ENCODE measurements around the gene LAMTOR2.

The LAMTOR2 gene

DNA sequence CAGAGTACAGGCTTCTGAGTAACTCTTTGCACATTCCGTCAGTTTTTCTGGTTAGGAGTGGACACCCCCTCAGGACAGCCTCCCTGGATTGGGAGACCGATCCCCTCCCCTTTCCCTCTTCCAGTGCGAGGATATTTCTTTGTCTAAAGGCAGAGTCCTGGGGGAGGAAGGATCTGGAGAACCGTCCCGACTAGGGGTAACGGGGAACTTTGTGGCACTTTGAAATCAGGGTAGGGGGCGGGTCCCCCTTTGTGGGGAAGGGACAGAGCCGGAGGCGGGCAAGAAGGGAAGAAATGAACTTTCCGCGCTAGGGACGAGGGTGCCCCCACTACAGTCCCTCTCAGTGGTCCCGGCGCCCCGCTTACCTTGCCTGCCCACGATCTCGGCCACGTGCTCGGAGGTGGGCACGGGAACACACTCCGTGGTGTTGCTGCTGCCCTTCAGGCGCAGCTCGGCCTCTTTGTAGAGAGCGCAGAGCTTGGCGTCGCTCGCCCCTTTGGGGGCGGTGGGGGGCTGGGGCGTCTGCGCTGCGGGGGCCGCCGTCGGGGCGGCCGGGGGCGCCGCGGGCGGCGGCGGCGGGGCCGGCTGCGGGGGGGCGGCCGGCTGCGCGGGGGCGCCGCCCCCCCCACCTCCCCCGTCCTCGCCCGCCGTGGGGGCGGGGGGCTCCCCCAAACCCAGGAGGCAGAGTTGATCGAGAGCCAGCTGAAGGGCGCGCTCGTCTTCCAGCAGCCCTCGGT is 26.8 kb downstream of the LAMTOR2 start:
- H3K27ac ChIP-seq (ENCODE audit: low read depth, low read length), result no peak overlapping the region
- H3K9ac ChIP-seq (ENCODE audit: low read length in 5 of 5), result peak overlapping the region in 2 of 5 donors; percentile 17 to 39
- H3K9me3 ChIP-seq (ENCODE audit: control insufficient read depth in 5 of 5, low read length in 5 of 5), result no peaks in the 10 kb centered on the region
- H3K27me3 ChIP-seq (ENCODE audit: control insufficient read depth in 5 of 5, insufficient read depth in 4 of 5, low read length in 5 of 5), result peaks cover 3 to 11% (median 5%) of the 10 kb centered on the region in 5 donors
- peak overlapping the region in 3 of 5 donors; percentile 48 to 83 (median 80) for H3K4me3 ChIP-seq (ENCODE audit: low read depth in 1 of 5, low read length in 5 of 5)
- peaks cover 0 to 33% (median 20%) of the 10 kb centered on the region in 5 donors for H3K4me1 ChIP-seq (ENCODE audit: control insufficient read depth in 5 of 5, insufficient read depth in 5 of 5, low read length in 5 of 5)
- H3K36me3 ChIP-seq (ENCODE audit: control insufficient read depth in 5 of 5, insufficient read depth in 5 of 5, low read length in 5 of 5), result no peaks in the 10 kb centered on the region

GRCh38 chr1:156081917-156082308 is 27.3 kb downstream of the LAMTOR2 start:
- Histone ChIP-seq H3K9me3 (ENCODE audit: control insufficient read depth in 5 of 5, low read length in 5 of 5) (no peaks in the 10 kb centered on the region), H3K36me3 (ENCODE audit: control insufficient read depth in 5 of 5, insufficient read depth in 5 of 5, low read length in 5 of 5) (no peaks in the 10 kb centered on the region), H3K4me3 (ENCODE audit: low read depth in 1 of 5, low read length in 5 of 5) (peak overlapping the region; percentile 48 to 85 (median 80)), H3K9ac (ENCODE audit: low read length in 5 of 5) (peak overlapping the region in 1 of 5 donors; percentile 66), H3K27me3 (ENCODE audit: control insufficient read depth in 5 of 5, insufficient read depth in 4 of 5, low read length in 5 of 5) (peaks cover 3 to 11% (median 5%) of the 10 kb centered on the region in 5 donors), H3K27ac (ENCODE audit: low read depth, low read length) (peak overlapping the region; percentile 30), H3K4me1 (ENCODE audit: control insufficient read depth in 5 of 5, insufficient read depth in 5 of 5, low read length in 5 of 5) (peaks cover 0 to 27% (median 14%) of the 10 kb centered on the region in 5 donors)

- H3K4me1 ChIP-seq (ENCODE audit: control insufficient read depth in 5 of 5, insufficient read depth in 5 of 5, low read length in 5 of 5), result peaks cover 0 to 24% (median 11%) of the 10 kb centered on the region in 5 donors
- peaks cover 3 to 8% (median 5%) of the 10 kb centered on the region in 5 donors for H3K27me3 ChIP-seq (ENCODE audit: control insufficient read depth in 5 of 5, insufficient read depth in 4 of 5, low read length in 5 of 5)
- no peaks in the 10 kb centered on the region for H3K9me3 ChIP-seq (ENCODE audit: control insufficient read depth in 5 of 5, low read length in 5 of 5)
- H3K9ac ChIP-seq (ENCODE audit: low read length in 5 of 5), result peak within 1 kb of the TSS in 4 of 5 donors; percentile 29 to 66 (median 65)
- H3K36me3 ChIP-seq (ENCODE audit: control insufficient read depth in 5 of 5, insufficient read depth in 5 of 5, low read length in 5 of 5), result no peaks in the 10 kb centered on the region
- H3K4me3 ChIP-seq (ENCODE audit: low read depth in 1 of 5, low read length in 5 of 5), result peak within 1 kb of the TSS; percentile 75 to 85 (median 80)
- peak within 1 kb of the TSS; percentile 30 for H3K27ac ChIP-seq (ENCODE audit: low read depth, low read length)
Measured at GRCh38 chr1:156082309-156083091, 27.9 kb downstream of the LAMTOR2 start, which contains the start of gene MEX3A. Gene MEX3A (minus strand): TSS chr1:156082465. CDS start chr1:156081998, 467 bp downstream.

GRCh38 chr1:156083800-156084790 is 29.5 kb downstream of the LAMTOR2 start:
- Histone ChIP-seq H3K4me1 (ENCODE audit: control insufficient read depth in 5 of 5, insufficient read depth in 5 of 5, low read length in 5 of 5) (peaks cover 0 to 24% (median 11%) of the 10 kb centered on the region in 5 donors), H3K9me3 (ENCODE audit: control insufficient read depth in 5 of 5, low read length in 5 of 5) (no peaks in the 10 kb centered on the region)

GRCh38 chr1:156086256-156086662 is 31.7 kb downstream of the LAMTOR2 start:
- peaks cover 0 to 33% (median 19%) of the 10 kb centered on the region in 5 donors for H3K4me1 ChIP-seq (ENCODE audit: control insufficient read depth in 5 of 5, insufficient read depth in 5 of 5, low read length in 5 of 5)
- H3K9me3 ChIP-seq (ENCODE audit: control insufficient read depth in 5 of 5, low read length in 5 of 5), result no peaks in the 10 kb centered on the region

More at GRCh38 chr1:156083800-156084790, 29.5 kb downstream of the LAMTOR2 start:
- Histone ChIP-seq H3K27ac (ENCODE audit: low read depth, low read length) (no peak overlapping the region), H3K9ac (ENCODE audit: low read length in 5 of 5) (no peak overlapping the region), H3K36me3 (ENCODE audit: control insufficient read depth in 5 of 5, insufficient read depth in 5 of 5, low read length in 5 of 5) (no peaks in the 10 kb centered on the region), H3K27me3 (ENCODE audit: control insufficient read depth in 5 of 5, insufficient read depth in 4 of 5, low read length in 5 of 5) (peaks cover 3 to 8% (median 5%) of the 10 kb centered on the region in 5 donors), H3K4me3 (ENCODE audit: low read depth in 1 of 5, low read length in 5 of 5) (no peak overlapping the region)

DNA sequence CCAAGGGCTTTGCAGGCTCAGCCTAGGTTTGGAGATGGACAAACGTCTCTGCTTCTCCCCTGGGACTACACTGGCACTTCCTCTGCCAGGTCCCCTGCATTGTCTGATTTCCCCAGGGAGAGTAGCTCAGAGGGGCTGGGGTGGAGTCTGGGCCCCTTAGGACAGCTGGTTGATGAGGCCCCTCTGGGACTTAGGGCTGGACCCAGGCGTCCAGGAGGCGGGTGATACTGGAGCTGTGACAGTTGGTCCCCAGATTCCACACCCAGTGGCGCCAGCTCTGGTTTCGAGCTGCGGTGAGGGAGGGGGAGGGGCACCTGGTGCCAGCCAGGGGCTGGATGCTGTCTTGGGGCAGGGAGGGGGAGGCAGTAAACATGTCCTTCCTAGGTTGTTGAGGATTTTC is 35.1 kb downstream of the LAMTOR2 start:
- H3K27me3 ChIP-seq (ENCODE audit: control insufficient read depth in 5 of 5, insufficient read depth in 4 of 5, low read length in 5 of 5), result peaks cover 0 to 5% (median 0%) of the 10 kb centered on the region in 5 donors
- H3K4me1 ChIP-seq (ENCODE audit: control insufficient read depth in 5 of 5, insufficient read depth in 5 of 5, low read length in 5 of 5), result peaks cover 0 to 12% (median 10%) of the 10 kb centered on the region in 5 donors
- H3K9me3 ChIP-seq (ENCODE audit: control insufficient read depth in 5 of 5, low read length in 5 of 5), result no peaks in the 10 kb centered on the region
- no peak overlapping the region for H3K27ac ChIP-seq (ENCODE audit: low read depth, low read length)
- H3K4me3 ChIP-seq (ENCODE audit: low read depth in 1 of 5, low read length in 5 of 5), result no peak overlapping the region
- H3K9ac ChIP-seq (ENCODE audit: low read length in 5 of 5), result no peak overlapping the region
- no peaks in the 10 kb centered on the region for H3K36me3 ChIP-seq (ENCODE audit: control insufficient read depth in 5 of 5, insufficient read depth in 5 of 5, low read length in 5 of 5)

More at GRCh38 chr1:156086256-156086662, 31.7 kb downstream of the LAMTOR2 start:
- Histone ChIP-seq H3K36me3 (ENCODE audit: control insufficient read depth in 5 of 5, insufficient read depth in 5 of 5, low read length in 5 of 5) (no peaks in the 10 kb centered on the region), H3K27ac (ENCODE audit: low read depth, low read length) (no peak overlapping the region), H3K27me3 (ENCODE audit: control insufficient read depth in 5 of 5, insufficient read depth in 4 of 5, low read length in 5 of 5) (peaks cover 2 to 5% (median 2%) of the 10 kb centered on the region in 5 donors), H3K9ac (ENCODE audit: low read length in 5 of 5) (no peak overlapping the region), H3K4me3 (ENCODE audit: low read depth in 1 of 5, low read length in 5 of 5) (no peak overlapping the region)

DNA sequence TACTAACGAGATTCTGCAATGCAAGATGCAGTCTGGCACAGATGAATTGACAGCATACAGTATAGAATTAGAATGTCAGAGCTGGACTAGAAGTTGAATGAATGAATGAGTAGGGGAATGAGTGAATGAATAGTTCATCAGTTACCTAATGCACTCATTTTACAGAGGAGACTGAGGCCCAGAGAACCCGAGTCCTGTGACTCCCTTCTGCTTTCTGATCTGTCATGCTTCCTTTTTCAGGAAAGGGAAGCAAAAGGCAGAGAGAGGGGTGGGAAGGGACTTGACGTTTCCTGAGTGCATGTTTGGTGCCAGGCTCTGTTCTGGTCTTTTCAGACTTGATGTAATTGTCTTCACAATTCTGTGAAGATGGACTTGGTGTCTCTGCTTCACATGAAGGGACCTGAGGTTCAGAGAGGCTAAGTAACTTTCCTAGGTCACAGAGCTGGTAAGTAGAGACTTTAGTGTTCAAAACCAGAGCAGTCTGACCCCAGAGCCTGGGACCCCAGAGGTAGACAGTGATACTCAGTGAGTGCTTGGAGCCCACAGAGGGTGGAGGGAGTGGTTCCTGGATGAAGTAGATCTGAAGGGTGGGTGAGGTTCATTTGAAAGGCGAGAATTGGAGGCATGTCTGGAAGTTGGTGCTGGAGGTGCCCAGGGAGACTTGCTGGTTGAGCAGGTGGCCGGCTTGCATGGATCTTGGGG is 35.7 kb downstream of the LAMTOR2 start:
- Histone ChIP-seq H3K4me1 (ENCODE audit: control insufficient read depth in 5 of 5, insufficient read depth in 5 of 5, low read length in 5 of 5) (peaks cover 0 to 12% (median 10%) of the 10 kb centered on the region in 5 donors), H3K9me3 (ENCODE audit: control insufficient read depth in 5 of 5, low read length in 5 of 5) (no peaks in the 10 kb centered on the region), H3K27me3 (ENCODE audit: control insufficient read depth in 5 of 5, insufficient read depth in 4 of 5, low read length in 5 of 5) (peaks cover 0 to under 1% (median 0%) of the 10 kb centered on the region in 5 donors), H3K9ac (ENCODE audit: low read length in 5 of 5) (no peak overlapping the region), H3K4me3 (ENCODE audit: low read depth in 1 of 5, low read length in 5 of 5) (no peak overlapping the region), H3K36me3 (ENCODE audit: control insufficient read depth in 5 of 5, insufficient read depth in 5 of 5, low read length in 5 of 5) (no peaks in the 10 kb centered on the region), H3K27ac (ENCODE audit: low read depth, low read length) (no peak overlapping the region)

GRCh38 chr1:156090840-156091188 is 36.2 kb downstream of the LAMTOR2 start:
- H3K4me3 ChIP-seq (ENCODE audit: low read depth in 1 of 5, low read length in 5 of 5), result no peak overlapping the region
- no peaks in the 10 kb centered on the region for H3K9me3 ChIP-seq (ENCODE audit: control insufficient read depth in 5 of 5, low read length in 5 of 5)
- no peak overlapping the region for H3K9ac ChIP-seq (ENCODE audit: low read length in 5 of 5)
- no peak overlapping the region for H3K27ac ChIP-seq (ENCODE audit: low read depth, low read length)
- no peaks in the 10 kb centered on the region for H3K27me3 ChIP-seq (ENCODE audit: control insufficient read depth in 5 of 5, insufficient read depth in 4 of 5, low read length in 5 of 5)
- H3K4me1 ChIP-seq (ENCODE audit: control insufficient read depth in 5 of 5, insufficient read depth in 5 of 5, low read length in 5 of 5), result peaks cover 0 to 14% (median 11%) of the 10 kb centered on the region in 5 donors
- no peaks in the 10 kb centered on the region for H3K36me3 ChIP-seq (ENCODE audit: control insufficient read depth in 5 of 5, insufficient read depth in 5 of 5, low read length in 5 of 5)

DNA sequence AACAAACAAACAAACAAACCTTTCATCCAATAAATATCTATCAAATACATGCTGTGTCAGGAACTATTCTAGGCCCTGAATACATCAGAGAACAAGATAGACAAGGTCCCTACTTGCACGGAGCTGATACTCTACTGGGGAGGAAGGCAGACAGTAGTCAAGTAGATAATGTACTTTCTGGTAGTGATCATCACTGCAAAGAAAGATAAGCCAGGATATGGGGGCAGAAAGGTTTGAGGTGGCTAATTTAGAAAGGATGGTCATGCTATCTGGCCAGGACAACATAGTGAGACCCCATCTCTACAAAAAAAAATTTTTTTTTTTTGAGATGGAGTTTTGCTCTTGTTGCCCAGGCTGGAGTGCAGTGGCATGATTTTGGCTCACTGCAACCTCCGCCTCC is 37.0 kb downstream of the LAMTOR2 start:
- Histone ChIP-seq H3K9me3 (ENCODE audit: control insufficient read depth in 5 of 5, low read length in 5 of 5) (no peaks in the 10 kb centered on the region), H3K9ac (ENCODE audit: low read length in 5 of 5) (no peak overlapping the region), H3K36me3 (ENCODE audit: control insufficient read depth in 5 of 5, insufficient read depth in 5 of 5, low read length in 5 of 5) (no peaks in the 10 kb centered on the region), H3K4me3 (ENCODE audit: low read depth in 1 of 5, low read length in 5 of 5) (no peak overlapping the region), H3K27me3 (ENCODE audit: control insufficient read depth in 5 of 5, insufficient read depth in 4 of 5, low read length in 5 of 5) (no peaks in the 10 kb centered on the region), H3K27ac (ENCODE audit: low read depth, low read length) (no peak overlapping the region), H3K4me1 (ENCODE audit: control insufficient read depth in 5 of 5, insufficient read depth in 5 of 5, low read length in 5 of 5) (peaks cover 6 to 22% (median 19%) of the 10 kb centered on the region in 5 donors)

All from subcutaneous abdominal adipose tissue (tissue), 5 donors.